ENCODE results near the gene PCDHB4.

- TF ChIP-seq POLR2A (IDR thresholded peaks at IDR 0.05) (no peak), CTCF (IDR thresholded peaks at IDR 0.05) (no peak), EP300 (IDR thresholded peaks at IDR 0.05) (no peak)
These were observed 34.1 kb downstream of the PCDHB4 start for GRCh38 chr5:141155540-141156374.
